ENCODE data around the gene SERPINB6.
"Not testable (repeated sequence)": the region's sequence is repeated elsewhere in the genome, so short reads cannot be mapped to it uniquely, and the experiment has no call there.

SERPINB6 gene

GRCh38 chr6:2958331-2958711 is 13.0 kb downstream of the SERPINB6 start:
- peak in 6 of 14 donors; percentile 11 to 36 (median 24) for DNase-seq

- peak in 1 of 14 donors; percentile 40 for DNase-seq
Observed at GRCh38 chr6:2957696-2958330, 13.6 kb downstream of the SERPINB6 start.

- no peak for DNase-seq
Observed at GRCh38 chr6:2956930-2957685, 14.3 kb downstream of the SERPINB6 start.

GRCh38 chr6:2953098-2953497 is 18.3 kb downstream of the SERPINB6 start:
- no peak for DNase-seq

- DNase-seq: peak in 13 of 14 donors; percentile 34 to 89 (median 64)
Observed at GRCh38 chr6:2952557-2953095, 18.7 kb downstream of the SERPINB6 start.

GRCh38 chr6:2951728-2952127 is 19.6 kb downstream of the SERPINB6 start:
- peak in 5 of 14 donors; percentile 13 to 53 (median 22) for DNase-seq

GRCh38 chr6:2950713-2951112 is 20.7 kb downstream of the SERPINB6 start:
- DNase-seq: no peak

- DNase-seq: no peak
Observed at GRCh38 chr6:2949536-2950083, 21.8 kb downstream of the SERPINB6 start.

- no peak for DNase-seq
Observed at GRCh38 chr6:2949121-2949520, 22.2 kb downstream of the SERPINB6 start.

GRCh38 chr6:2948228-2949025 is 22.9 kb downstream of the SERPINB6 start:
- DNase-seq: no peak

- DNase-seq: no peak
Observed at GRCh38 chr6:2947445-2947844, 23.9 kb downstream of the SERPINB6 start.

GRCh38 chr6:2945153-2945452 is 26.3 kb downstream of the SERPINB6 start:
- DNase-seq: no peak

- no peak for DNase-seq
Observed at GRCh38 chr6:2944405-2945152, 26.8 kb downstream of the SERPINB6 start.

GRCh38 chr6:2943564-2943955 is 27.8 kb downstream of the SERPINB6 start:
- DNase-seq: no peak

GRCh38 chr6:2942914-2943563 is 28.3 kb downstream of the SERPINB6 start:
- no peak for DNase-seq

- not testable (repeated sequence) for DNase-seq
Observed at GRCh38 chr6:2942116-2942515, 29.3 kb downstream of the SERPINB6 start.

- DNase-seq: no peak
Observed at GRCh38 chr6:2940851-2941250, 30.5 kb downstream of the SERPINB6 start.

- DNase-seq: no peak
Observed at GRCh38 chr6:2940010-2940850, 31.1 kb downstream of the SERPINB6 start.

- no peak for DNase-seq
Observed at GRCh38 chr6:2939315-2940009, 31.9 kb downstream of the SERPINB6 start.

GRCh38 chr6:2938632-2939083 is 32.7 kb downstream of the SERPINB6 start:
- no peak for DNase-seq

Measured in C1 segment of cervical spinal cord (tissue), 14 donors.